Spleen (tissue), 11 donors: ENCODE measurements around the gene RPS10. TPM values are rescaled to one million over a fixed set of nuclear protein-coding genes. Genes with fewer than 3 reads are reported as not detected.

Experiments
- DNase-seq: peaks from one replicate; pipeline ENCODE4 v3.0.0-alpha.2; 2020
- H3K27ac ChIP-seq, 8 donors: fragments of 200-600 bp; sonication (generic) in 7 of 8; 1 replicate in 4 of 8; 2 replicates in 4 of 8; pipeline versions ENCODE4 v1.5.0 to v1.8.0; 2016 to 2021; ENCODE audit warnings: inconsistent platforms in 4 of 8, mild to moderate bottlenecking in 4 of 8, moderate library complexity in 1 of 8
- H3K27me3 ChIP-seq, 7 donors: fragments of 200-600 bp; sonication (generic) in 6 of 7; replicated peaks in 1 of 7; 1 replicate in 4 of 7; 2 replicates in 3 of 7; pipeline versions ENCODE4 v1.5.0 to v1.8.0; 2016 to 2021; ENCODE audit warnings: inconsistent platforms in 3 of 7, mild to moderate bottlenecking in 1 of 7
- H3K36me3 ChIP-seq, 6 donors: fragments of 200-600 bp; sonication (generic) in 5 of 6; 1 replicate in 4 of 6; 2 replicates in 2 of 6; pipeline versions ENCODE4 v1.5.0 to v1.8.0; 2016 to 2021; ENCODE audit warnings: inconsistent platforms in 2 of 6
- H3K4me1 ChIP-seq, 6 donors: fragments of 200-600 bp; sonication (generic) in 5 of 6; 1 replicate in 3 of 6; 2 replicates in 3 of 6; pipeline versions ENCODE4 v1.5.0 to v1.8.0; 2016 to 2021; ENCODE audit warnings: inconsistent platforms in 3 of 6
- H3K4me3 ChIP-seq, 8 donors: fragments of 200-600 bp; sonication (generic) in 7 of 8; 1 replicate in 4 of 8; 2 replicates in 4 of 8; pipeline versions ENCODE4 v1.5.0 to v1.8.0; 2016 to 2021; ENCODE audit warnings: inconsistent platforms in 4 of 8, mild to moderate bottlenecking in 4 of 8, moderate library complexity in 2 of 8
- H3K9me3 ChIP-seq, 8 donors: fragments of 200-600 bp; sonication (generic) in 7 of 8; 1 replicate in 4 of 8; 2 replicates in 4 of 8; pipeline versions ENCODE4 v1.5.0 to v1.8.0; 2016 to 2021; ENCODE audit warnings: inconsistent platforms in 4 of 8
- CTCF ChIP-seq, 11 experiments: fragments of 200-600 bp in 7 of 11; fragments of 450-650 bp in 4 of 11; sonication (generic) in 4 of 11; IDR thresholded peaks in 8 of 11; conservative IDR thresholded peaks in 3 of 11; 1 replicate in 7 of 11; 2 replicates in 4 of 11; pipeline versions ENCODE4 v1.4.0 to v1.8.0; 2016 to 2021; ENCODE audit warnings: antibody characterized with exemption in 11 of 11, inconsistent platforms in 4 of 11, mild to moderate bottlenecking in 1 of 11
- POLR2A ChIP-seq, 3 donors: fragments of 450-650 bp; IDR thresholded peaks; one replicate each; pipeline ENCODE4 v1.5.1; 2017; ENCODE audit warnings: antibody characterized with exemption in 3 of 3, mild to moderate bottlenecking in 1 of 3
- POLR2AphosphoS5 ChIP-seq, 3 donors: sonication (generic); formaldehyde crosslinking; IDR thresholded peaks; one replicate each; pipeline ENCODE4 v1.5.1; 2017; ENCODE audit warnings: antibody characterized with exemption in 3 of 3
- WGBS, 5 donors: extraction: QIAGEN DNeasy Blood & Tissue Kit in 3 of 5; methylation state at CpG; one replicate each; pipeline versions ENCODE4 v1.1.5 to v1.1.7; 2013 to 2018; 5-methylcytosine and 5-hydroxymethylcytosine counted together
- intact Hi-C: fragments of 100-400 bp; cut with DNase I; formaldehyde crosslinking; loops from one replicate; pipeline ENCODE4 v1.15.0; 2023; ENCODE audit warnings: low total_unique reads
- polyA plus RNA-seq, 3 donors: library from polyadenylated mRNA; stranded (reverse); fragments of 200-250 nt; gene quantifications; one replicate each; pipeline ENCODE4 v1.2.1, GENCODE V29; 2013
- total RNA-seq, 7 donors: library from RNA; depleted of rRNA in 3 of 7; stranded (reverse); fragments of >200 nt in 3 of 7; fragmentation: NEBNext Ultra II Directional in 4 of 7; extraction: Animal tissue kit (Norgen Biotek cat#: 25700) in 4 of 7; gene quantifications; one replicate each; pipeline versions ENCODE4 v1.1.0 to v1.2.1, GENCODE V29; 2016 to 2021
- donor health status: healthy with polysubstance abuse.
- donor health status: DM: no; HTN: no; CAD: no; lungs with moderate emphysema.
- donor health status: DM: no; HTN: no; CAD: no.
- donor health status: Bipolar disorder and iron deficiency.
- donor health status: healthy.
- donor health status: DM: no; HTN: no; CAD: no.
- donor health status: DM: yes; HTN: yes; CAD: no.

RPS10 gene
- total and polyA plus RNA-seq, 10 donors: 1,033 to 4,934 (median 1,663) TPM

GRCh38 chr6:34436803-34437643 is 11.2 kb upstream of the RPS10 start:
- H3K9me3 ChIP-seq: no peaks in the 10 kb centered on the region
- H3K36me3 ChIP-seq: no peaks in the 10 kb centered on the region
- no peak for DNase-seq
- intact Hi-C loops: no loop called here
- no peak overlapping the region for H3K27ac ChIP-seq
- no peaks in the 10 kb centered on the region for H3K4me1 ChIP-seq
- H3K4me3 ChIP-seq: no peak overlapping the region
- H3K27me3 ChIP-seq: no peaks in the 10 kb centered on the region
- TF ChIP-seq POLR2A (IDR thresholded peaks at IDR 0.05) (no peak), CTCF (IDR thresholded peaks at IDR 0.05 in 8 of 11, conservative IDR thresholded peaks at IDR 0.05 in 3 of 11) (no peak), POLR2AphosphoS5 (IDR thresholded peaks at IDR 0.05) (no peak)
- WGBS, 5 donors: 87 to 93% (median 91%) methylated on average over 14 to 38 of the region's 38 CpGs

GRCh38 chr6:34435916-34436315 is 10.0 kb upstream of the RPS10 start:
- Histone ChIP-seq H3K4me3 (no peak overlapping the region), H3K27ac (no peak overlapping the region), H3K9me3 (peaks cover 0 to under 1% (median 0%) of the 10 kb centered on the region in 8 donors), H3K27me3 (no peaks in the 10 kb centered on the region), H3K4me1 (no peaks in the 10 kb centered on the region), H3K36me3 (no peaks in the 10 kb centered on the region)
- DNase-seq: no peak
- intact Hi-C loops: no loop called here
- TF ChIP-seq POLR2AphosphoS5 (IDR thresholded peaks at IDR 0.05) (no peak), CTCF (IDR thresholded peaks at IDR 0.05 in 8 of 11, conservative IDR thresholded peaks at IDR 0.05 in 3 of 11) (no peak), POLR2A (IDR thresholded peaks at IDR 0.05) (no peak)
- WGBS, 5 donors: 73 to 81% (median 75%) methylated on average over 5 of the region's 5 CpGs

GRCh38 chr6:34425132-34425497 is 754 bp downstream of the RPS10 start:
- Histone ChIP-seq H3K4me3 (peak overlapping the region; percentile 62 to 93 (median 71)), H3K36me3 (peaks cover 15 to 50% (median 44%) of the 10 kb centered on the region in 6 donors), H3K27ac (peak overlapping the region; percentile 78 to 89 (median 85)), H3K4me1 (peaks cover 8 to 41% (median 28%) of the 10 kb centered on the region in 6 donors), H3K9me3 (no peaks in the 10 kb centered on the region), H3K27me3 (no peaks in the 10 kb centered on the region)
- 4 to 11% (median 9%) methylated on average over 9 to 10 of the region's 10 CpGs for WGBS, 5 donors
- no peak for DNase-seq
- intact Hi-C loops: no loop called here
- TF ChIP-seq POLR2A (IDR thresholded peaks at IDR 0.05) (no peak), CTCF (IDR thresholded peaks at IDR 0.05 in 8 of 11, conservative IDR thresholded peaks at IDR 0.05 in 3 of 11) (no peak), POLR2AphosphoS5 (IDR thresholded peaks at IDR 0.05) (no peak)
